Naive thymus-derived CD4-positive, alpha-beta T cell (primary cell): ENCODE measurements around the gene HSPA1B. TPM values are rescaled to one million over a fixed set of nuclear protein-coding genes. Genes with fewer than 3 reads are reported as not detected.

Source experiments
- ATAC-seq: fragments of 150-1000 bp; cut with Tn5 transposase; 2 replicates; pipeline ENCODE4 v1.10.0; 2021; ENCODE audit warnings: mild to moderate bottlenecking, moderate library complexity
- CTCF ChIA-PET: fragments of 350-600 bp; sonication (Branson Sonifier 250); formaldehyde crosslinking; loops from one replicate; lab custom pipeline; 2021; ENCODE audit warnings: antibody characterized with exemption; lab: Charles Lee
- POLR2A ChIA-PET: fragments of 350-600 bp; sonication (Branson Sonifier 250); formaldehyde crosslinking; loops from one replicate; lab custom pipeline; 2021; ENCODE audit warnings: antibody characterized with exemption, inconsistent platforms; lab: Charles Lee
- DNase-seq, 9 donors: peaks; one replicate each; pipeline versions ENCODE4 v3.0.0 to v3.0.0-alpha.2; 2020 to 2022; ENCODE audit warnings: mixed read lengths in 1 of 9
- H3K27ac ChIP-seq: one replicate; pipeline ENCODE4 v1.7.0; 2013; ENCODE audit warnings: mild to moderate bottlenecking, low read depth, low read length, moderate library complexity
- H3K27me3 ChIP-seq, 2 donors: one replicate each; pipeline ENCODE4 v1.7.0; 2013; ENCODE audit warnings: low read length in 2 of 2, mild to moderate bottlenecking in 2 of 2, moderate library complexity in 2 of 2; ENCODE audit not compliant: control insufficient read depth in 2 of 2, insufficient read depth in 2 of 2
- H3K36me3 ChIP-seq, 3 experiments: 1 replicate in 2 of 3; 2 replicates in 1 of 3; pipeline ENCODE4 v1.7.0; 2013; ENCODE audit warnings: low read length in 3 of 3, mild to moderate bottlenecking in 3 of 3, moderate library complexity in 1 of 3; ENCODE audit not compliant: insufficient read depth in 3 of 3, control insufficient read depth in 2 of 3
- H3K4me1 ChIP-seq, 2 donors: one replicate each; pipeline ENCODE4 v1.7.0; 2013; ENCODE audit warnings: low read length in 2 of 2, mild to moderate bottlenecking in 2 of 2, moderate library complexity in 1 of 2; ENCODE audit not compliant: control insufficient read depth in 2 of 2, insufficient read depth in 2 of 2
- H3K4me3 ChIP-seq: 2 replicates; pipeline ENCODE4 v1.7.0; 2013; ENCODE audit warnings: mild to moderate bottlenecking, low read length
- H3K9me3 ChIP-seq, 3 experiments: 1 replicate in 2 of 3; 2 replicates in 1 of 3; pipeline ENCODE4 v1.7.0; 2013; ENCODE audit warnings: low read length in 3 of 3; ENCODE audit not compliant: control insufficient read depth in 2 of 3
- H3K27ac Mint-ChIP-seq, 9 donors: one replicate each; pipeline ENCODE4 v1.8.0; 2020 to 2022; ENCODE audit warnings: mixed read lengths in 9 of 9, mild to moderate bottlenecking in 8 of 9, moderate library complexity in 5 of 9, inconsistent platforms in 2 of 9
- H3K27me3 Mint-ChIP-seq, 5 donors: one replicate each; pipeline ENCODE4 v1.8.0; 2021 to 2022; ENCODE audit warnings: mixed read lengths in 5 of 5, mild to moderate bottlenecking in 1 of 5
- H3K36me3 Mint-ChIP-seq, 5 donors: one replicate each; pipeline ENCODE4 v1.8.0; 2020 to 2022; ENCODE audit warnings: mixed read lengths in 5 of 5, mild to moderate bottlenecking in 3 of 5, inconsistent platforms in 1 of 5
- H3K4me1 Mint-ChIP-seq, 7 donors: one replicate each; pipeline ENCODE4 v1.8.0; 2020 to 2022; ENCODE audit warnings: mixed read lengths in 7 of 7, mild to moderate bottlenecking in 3 of 7, inconsistent platforms in 1 of 7
- H3K4me3 Mint-ChIP-seq, 10 donors: one replicate each; pipeline ENCODE4 v1.8.0; 2020 to 2022; ENCODE audit warnings: mild to moderate bottlenecking in 10 of 10, mixed read lengths in 10 of 10, moderate library complexity in 6 of 10, inconsistent platforms in 2 of 10
- H3K9me3 Mint-ChIP-seq, 11 donors: one replicate each; pipeline ENCODE4 v1.8.0; 2020 to 2022; ENCODE audit warnings: mixed read lengths in 11 of 11, mild to moderate bottlenecking in 4 of 11, inconsistent platforms in 1 of 11, moderate library complexity in 1 of 11
- intact Hi-C, 2 donors: fragments of 100-400 bp; cut with micrococcal nuclease; formaldehyde crosslinking; loops; one replicate each; pipeline ENCODE4 v1.15.1; 2023
- polyA plus RNA-seq, 2 donors: library from polyadenylated mRNA; unstranded; fragments of 300-500 nt; fragmentation: Illumina TruSeq; gene quantifications; one replicate each; pipeline ENCODE4 v1.2.3, GENCODE V29; 2021
- total RNA-seq, 6 experiments: library from RNA in 5 of 6; stranded (reverse) in 5 of 6; gene quantifications; 1 replicate in 5 of 6; 2 replicates in 1 of 6; pipeline ENCODE4 v1.2.3 and lab custom pipeline; 2021 to 2026

The HSPA1B gene
- total RNA-seq (10 to 100 TPM in 4 of 5 experiments, 1 to 10 TPM in 1; 8.6 to 68.9 (median 28.9) TPM), polyA plus RNA-seq (1 to 10 TPM; 2.8 to 3.6 TPM), total RNA-seq (lab: John Stamatoyannopoulos, UW) (263 reads per million, percentile 95 among the genes with 10 or more reads in this experiment)

- peaks cover 11 to 51% (median 46%) of the 10 kb centered on the region in 7 donors for H3K4me1 Mint-ChIP-seq
- H3K36me3 ChIP-seq = no peaks in the 10 kb centered on the region
- intact Hi-C loops = loop anchor here (1.0 to 10.0 kb wide), 10 partner anchors 32 to 368 kb away; partner anchors contain the start of genes DDAH2 (in 1 of the 2), GPANK1 (in 1 of the 2), GPSM3 (in 1 of the 2) and NEU1 (in 1 of the 2)
- peak; percentile 80 for ATAC-seq
- peak within 1 kb of the TSS; percentile 74 for H3K4me3 ChIP-seq
- peak within 1 kb of the TSS; percentile 85 to 97 (median 90) for H3K4me3 Mint-ChIP-seq
- H3K27me3 Mint-ChIP-seq = no peaks in the 10 kb centered on the region
- DNase-seq = peak; percentile 55 to 96 (median 82)
- H3K27me3 ChIP-seq = no peaks in the 10 kb centered on the region
- ChIA-PET CTCF (interaction anchor here (0.6 to 1.5 kb wide), 8 partner anchors 12 to 147 kb away, joined by 3 to 7 read pairs (median 4); partner anchors contain the start of genes HSPA1A, HSPA1L, LSM2 and LY6G5C), POLR2A (interaction anchor here (0.8 to 3.4 kb wide), 18 partner anchors 8 to 279 kb away, joined by 3 to 29 read pairs (median 5); partner anchors contain the start of genes ABHD16A, BAG6, DDAH2 and GPANK1)
- peaks cover 12 to 17% of the 10 kb centered on the region in 2 donors for H3K4me1 ChIP-seq
- peaks cover 0 to 3% (median 0%) of the 10 kb centered on the region in 5 donors for H3K36me3 Mint-ChIP-seq
- H3K27ac ChIP-seq = peak within 1 kb of the TSS; percentile 72
- H3K9me3 Mint-ChIP-seq = no peaks in the 10 kb centered on the region
- H3K9me3 ChIP-seq = no peaks in the 10 kb centered on the region
- peak within 1 kb of the TSS; percentile 93 to 99 (median 97) for H3K27ac Mint-ChIP-seq
Observed at GRCh38 chr6:31827286-31828079, at the start of gene HSPA1B. TSS of gene HSPA1B (plus strand) at chr6:31827738. CDS start at chr6:31827951, 213 bp downstream.

GRCh38 chr6:31778193-31778592 lies 49.3 kb upstream of the HSPA1B start:
- ATAC-seq (no peak), DNase-seq (no peak)
- no peak overlapping the region for H3K4me3 Mint-ChIP-seq
- Histone ChIP-seq H3K9me3 (no peaks in the 10 kb centered on the region), H3K36me3 (peaks cover 0 to 55% (median 4%) of the 10 kb centered on the region in 3 experiments), H3K27ac (no peak overlapping the region), H3K4me3 (no peak overlapping the region), H3K4me1 (peaks cover 18 to 20% of the 10 kb centered on the region in 2 donors), H3K27me3 (no peaks in the 10 kb centered on the region)
- H3K9me3 Mint-ChIP-seq = no peaks in the 10 kb centered on the region
- peaks cover 0 to 31% (median 5%) of the 10 kb centered on the region in 5 donors for H3K36me3 Mint-ChIP-seq
- peaks cover 5 to 28% (median 23%) of the 10 kb centered on the region in 7 donors for H3K4me1 Mint-ChIP-seq
- ChIA-PET CTCF (interaction anchor here (0.7 to 1.3 kb wide), 3 partner anchors 8 to 23 kb away, joined by 3 to 4 read pairs (median 4); no protein-coding TSS in a partner anchor), POLR2A (interaction anchor here (0.6 to 1.1 kb wide), 2 partner anchors 36 to 182 kb away, joined by 3 read pairs; no protein-coding TSS in a partner anchor)
- intact Hi-C loops = no loop called here
- H3K27me3 Mint-ChIP-seq = no peaks in the 10 kb centered on the region
- H3K27ac Mint-ChIP-seq = peak overlapping the region in 1 of 9 donors; percentile 83

GRCh38 chr6:31778999-31779885 lies 48.3 kb upstream of the HSPA1B start:
- no peak overlapping the region for H3K27ac Mint-ChIP-seq
- ChIA-PET CTCF (interaction anchor here (1.1 to 1.3 kb wide), 2 partner anchors 9 to 54 kb away, joined by 3 to 4 read pairs; no protein-coding TSS in a partner anchor), POLR2A (interaction anchor here (1.3 kb wide), 1 partner anchor 16 kb away, joined by 4 read pairs; no protein-coding TSS in a partner anchor)
- H3K4me3 ChIP-seq = no peak overlapping the region
- H3K4me3 Mint-ChIP-seq = no peak overlapping the region
- H3K9me3 Mint-ChIP-seq = no peaks in the 10 kb centered on the region
- no peaks in the 10 kb centered on the region for H3K27me3 Mint-ChIP-seq
- H3K36me3 Mint-ChIP-seq = peaks cover 3 to 34% (median 7%) of the 10 kb centered on the region in 5 donors
- no peak overlapping the region for H3K27ac ChIP-seq
- peaks cover 0 to 64% (median 4%) of the 10 kb centered on the region in 3 experiments for H3K36me3 ChIP-seq
- DNase-seq (no peak), ATAC-seq (no peak)
- H3K4me1 ChIP-seq = peaks cover 15 to 18% of the 10 kb centered on the region in 2 donors
- H3K4me1 Mint-ChIP-seq = peaks cover 5 to 28% (median 23%) of the 10 kb centered on the region in 7 donors
- H3K9me3 ChIP-seq = no peaks in the 10 kb centered on the region
- intact Hi-C loops = no loop called here
- no peaks in the 10 kb centered on the region for H3K27me3 ChIP-seq

- ChIA-PET CTCF (no interaction called here), POLR2A (interaction anchor here (0.5 to 1.3 kb wide), 2 partner anchors 15 to 32 kb away, joined by 4 to 5 read pairs; no protein-coding TSS in a partner anchor)
- Mint-ChIP-seq H3K9me3 (no peaks in the 10 kb centered on the region), H3K36me3 (peaks cover 4 to 40% (median 12%) of the 10 kb centered on the region in 5 donors), H3K27ac (no peak overlapping the region), H3K4me1 (peaks cover 5 to 28% (median 23%) of the 10 kb centered on the region in 7 donors), H3K4me3 (no peak overlapping the region), H3K27me3 (no peaks in the 10 kb centered on the region)
- Histone ChIP-seq H3K9me3 (no peaks in the 10 kb centered on the region), H3K27me3 (no peaks in the 10 kb centered on the region), H3K4me1 (peaks cover 15 to 18% of the 10 kb centered on the region in 2 donors), H3K36me3 (peaks cover 3 to 70% (median 6%) of the 10 kb centered on the region in 3 experiments), H3K27ac (no peak overlapping the region), H3K4me3 (no peak overlapping the region)
- intact Hi-C loops = no loop called here
- DNase-seq = no peak
- no peak for ATAC-seq
Observed at GRCh38 chr6:31779908-31780307, 47.6 kb upstream of the HSPA1B start.

GRCh38 chr6:31780507-31781243 lies 46.9 kb upstream of the HSPA1B start:
- Histone ChIP-seq H3K9me3 (no peaks in the 10 kb centered on the region), H3K4me3 (no peak overlapping the region), H3K27ac (no peak overlapping the region), H3K4me1 (peaks cover 15 to 18% of the 10 kb centered on the region in 2 donors), H3K36me3 (peaks cover 5 to 78% (median 6%) of the 10 kb centered on the region in 3 experiments), H3K27me3 (no peaks in the 10 kb centered on the region)
- no peak for ATAC-seq
- intact Hi-C loops = no loop called here
- Mint-ChIP-seq H3K36me3 (peaks cover 4 to 40% (median 12%) of the 10 kb centered on the region in 5 donors), H3K4me3 (no peak overlapping the region), H3K9me3 (no peaks in the 10 kb centered on the region), H3K27me3 (no peaks in the 10 kb centered on the region), H3K4me1 (peaks cover 5 to 21% (median 18%) of the 10 kb centered on the region in 7 donors), H3K27ac (no peak overlapping the region)
- CTCF ChIA-PET = no interaction called here
- no peak for DNase-seq
- POLR2A ChIA-PET = interaction anchor here (0.5 kb wide), 1 partner anchor 31 kb away, joined by 5 read pairs; no protein-coding TSS in a partner anchor
